ENCODE results near the gene SLC9C1.

Gene SLC9C1

DNA sequence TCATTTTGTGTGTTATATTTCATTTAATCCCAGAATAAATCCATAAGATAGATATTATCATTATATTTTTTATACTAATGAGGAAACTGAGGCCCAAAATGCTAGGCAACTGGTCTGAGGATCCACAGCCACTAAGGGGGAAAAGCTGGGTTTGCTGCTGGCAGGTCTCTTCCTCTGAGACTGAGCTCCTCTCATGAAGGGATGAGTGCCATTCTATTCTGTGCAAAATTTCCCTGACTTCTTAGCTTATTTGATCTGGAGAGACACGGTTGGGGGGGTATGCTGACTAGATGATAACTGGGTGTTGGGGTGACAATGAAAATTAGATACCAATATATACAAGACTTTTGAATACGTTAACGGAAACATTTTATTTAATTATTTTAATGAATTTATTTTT is 162.9 kb downstream of the SLC9C1 start:
- no peak for DNase-seq (ENCODE audit: low read depth)

DNA sequence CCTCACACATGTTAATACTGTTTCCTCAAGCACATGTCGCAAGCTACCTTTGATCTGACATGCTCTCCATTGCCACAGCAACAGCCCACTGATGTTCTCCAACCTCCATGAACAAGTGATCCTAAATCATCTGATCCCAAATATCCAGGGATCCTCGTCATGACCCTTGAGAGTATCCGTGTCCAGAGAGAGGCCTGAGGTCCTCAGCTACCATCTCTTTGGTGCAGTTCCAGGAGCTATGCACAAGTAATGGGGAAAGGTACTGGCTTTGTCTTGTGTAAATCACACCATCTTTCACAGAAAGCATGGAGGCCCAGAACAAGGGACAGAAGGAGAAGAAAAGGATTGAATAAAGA is 163.4 kb downstream of the SLC9C1 start:
- no peak for DNase-seq (ENCODE audit: low read depth)

DNA sequence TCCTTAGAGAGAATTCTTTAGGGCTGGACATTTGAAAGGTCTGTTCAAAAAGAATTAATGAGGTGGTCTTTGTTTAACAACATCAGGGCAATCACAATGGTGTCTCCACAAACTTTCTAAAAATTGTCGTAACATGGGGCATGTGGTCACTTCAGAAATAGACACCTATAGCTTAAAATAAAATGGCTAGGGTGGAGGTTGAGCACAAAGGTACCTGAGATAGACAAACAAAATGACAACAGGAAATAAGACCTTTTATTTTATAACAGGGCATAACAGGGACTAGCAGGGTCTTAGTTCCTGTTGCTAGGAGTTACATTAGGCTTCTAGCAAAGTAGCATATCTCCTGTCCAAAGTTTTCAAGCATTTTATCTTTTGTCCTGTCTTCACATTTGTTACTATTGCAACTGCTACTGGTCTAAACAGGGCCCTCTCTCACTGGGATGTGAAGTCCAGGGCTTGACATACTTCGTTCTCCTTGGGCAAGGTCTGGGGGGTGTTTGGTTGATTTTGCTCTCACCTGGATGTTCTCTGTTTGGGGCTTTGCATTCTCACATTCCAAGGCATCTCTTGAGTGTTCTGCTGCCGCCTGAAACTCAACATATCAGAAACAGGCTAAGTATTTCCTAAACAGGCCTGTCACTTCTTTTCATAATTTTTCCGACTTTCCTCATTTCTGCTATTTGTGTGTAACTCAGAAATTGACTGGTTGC is 163.9 kb downstream of the SLC9C1 start:
- no peak for DNase-seq (ENCODE audit: low read depth)

DNA sequence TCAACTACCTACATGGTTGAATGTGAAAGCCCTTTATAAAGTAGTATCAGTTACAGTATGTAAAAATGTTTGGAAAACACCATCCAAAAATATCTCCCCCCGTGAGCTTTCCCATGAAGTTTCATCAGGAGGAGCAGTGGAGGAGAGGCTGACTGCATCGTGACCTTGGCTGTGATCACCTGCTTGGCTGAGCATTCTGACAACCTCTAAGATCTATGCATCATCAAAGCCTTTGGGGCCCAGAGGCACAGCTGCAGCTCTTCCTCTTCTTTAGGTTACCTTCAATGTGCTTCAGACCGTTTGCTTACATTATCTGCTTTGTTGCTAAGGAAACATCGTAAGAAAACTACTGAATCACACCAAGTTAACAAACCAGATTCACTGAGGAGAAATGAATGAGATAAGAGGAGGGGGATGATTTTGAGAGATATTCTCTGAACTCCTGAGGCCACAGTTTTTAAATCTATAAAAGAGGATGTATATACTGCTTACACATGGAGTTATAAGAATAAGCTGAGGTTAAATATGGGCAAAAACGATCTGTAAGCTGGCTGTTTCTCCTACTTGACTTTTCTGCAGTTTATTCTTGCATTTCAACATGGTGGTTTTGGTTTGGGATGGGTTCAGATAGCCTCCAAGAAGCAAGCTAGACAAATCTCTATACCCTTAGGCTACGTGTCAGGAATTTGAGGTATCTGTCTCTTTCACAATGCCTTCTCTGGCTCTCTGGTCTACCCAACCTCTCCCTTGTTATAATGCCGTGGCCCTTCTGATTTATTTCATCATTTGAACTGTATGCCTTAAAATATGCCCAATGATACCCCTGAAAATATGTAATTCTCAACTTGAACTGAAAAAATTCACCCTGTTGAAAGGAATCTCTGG is 164.9 kb downstream of the SLC9C1 start:
- DNase-seq (ENCODE audit: low read depth), result peak; percentile 37

DNA sequence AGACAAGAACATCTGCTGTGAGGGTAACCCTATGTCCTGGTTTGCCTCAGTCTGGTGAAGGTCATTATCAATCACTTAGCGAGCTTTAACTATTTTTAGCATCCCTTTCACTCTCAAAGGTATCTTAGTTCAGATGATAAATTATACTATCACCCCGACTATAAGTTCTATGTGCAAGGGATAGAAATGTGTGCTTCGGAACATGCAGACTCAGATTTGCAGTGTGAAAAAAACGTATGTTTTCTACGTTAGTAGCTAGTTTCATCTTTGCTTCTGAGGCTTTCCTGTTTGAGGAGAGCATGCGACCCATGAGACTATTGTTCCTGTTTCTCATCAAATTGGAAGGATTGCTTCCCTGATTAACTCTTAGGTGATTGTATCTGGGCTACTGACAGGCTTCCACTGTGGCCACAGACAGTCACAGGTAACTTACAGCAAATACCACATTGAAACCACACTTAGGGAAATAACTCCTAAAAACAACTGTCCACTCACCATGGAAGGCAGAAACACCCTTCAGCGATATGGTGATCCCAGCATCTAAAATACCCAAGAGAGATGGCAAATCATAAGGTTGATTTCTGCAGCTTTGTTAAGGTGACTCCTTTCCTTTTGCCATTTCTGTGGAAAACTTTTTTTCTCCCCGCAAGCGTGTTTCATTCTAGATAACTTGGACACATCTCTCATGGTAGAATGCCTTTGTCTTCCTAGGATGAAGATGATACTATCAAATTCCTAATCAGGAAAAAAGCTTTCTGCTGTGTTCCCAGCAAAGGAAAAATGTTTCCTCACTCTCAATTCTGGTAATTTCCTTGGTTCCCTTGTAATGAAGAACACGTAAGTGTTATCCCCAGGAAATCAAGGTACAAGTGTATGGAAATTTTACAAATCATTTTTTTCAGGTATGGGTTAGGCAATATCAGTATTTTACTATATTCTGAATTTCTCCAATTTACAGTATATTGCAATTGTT is 166.2 kb downstream of the SLC9C1 start:
- no peak for DNase-seq (ENCODE audit: low read depth)

DNA sequence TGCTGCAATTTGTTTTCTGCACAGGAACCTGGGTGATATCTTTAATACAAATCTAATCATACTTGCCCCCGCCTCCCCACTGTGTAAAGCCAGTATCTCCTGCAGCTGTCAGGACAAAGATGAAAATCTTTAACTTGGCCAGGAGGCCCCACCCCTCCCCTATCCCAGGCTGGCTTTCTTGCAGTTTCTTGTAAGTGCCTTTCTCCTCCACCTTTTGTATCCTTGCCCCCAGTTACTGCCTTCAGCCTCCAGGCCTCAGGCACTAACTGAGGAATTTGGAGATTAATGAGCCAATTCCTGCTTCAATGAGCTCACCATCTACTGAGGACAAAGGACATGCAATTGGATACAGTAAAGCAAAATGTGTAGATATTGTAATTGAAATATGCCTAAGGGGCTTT is 167.5 kb downstream of the SLC9C1 start:
- DNase-seq (ENCODE audit: low read depth), result no peak

DNA sequence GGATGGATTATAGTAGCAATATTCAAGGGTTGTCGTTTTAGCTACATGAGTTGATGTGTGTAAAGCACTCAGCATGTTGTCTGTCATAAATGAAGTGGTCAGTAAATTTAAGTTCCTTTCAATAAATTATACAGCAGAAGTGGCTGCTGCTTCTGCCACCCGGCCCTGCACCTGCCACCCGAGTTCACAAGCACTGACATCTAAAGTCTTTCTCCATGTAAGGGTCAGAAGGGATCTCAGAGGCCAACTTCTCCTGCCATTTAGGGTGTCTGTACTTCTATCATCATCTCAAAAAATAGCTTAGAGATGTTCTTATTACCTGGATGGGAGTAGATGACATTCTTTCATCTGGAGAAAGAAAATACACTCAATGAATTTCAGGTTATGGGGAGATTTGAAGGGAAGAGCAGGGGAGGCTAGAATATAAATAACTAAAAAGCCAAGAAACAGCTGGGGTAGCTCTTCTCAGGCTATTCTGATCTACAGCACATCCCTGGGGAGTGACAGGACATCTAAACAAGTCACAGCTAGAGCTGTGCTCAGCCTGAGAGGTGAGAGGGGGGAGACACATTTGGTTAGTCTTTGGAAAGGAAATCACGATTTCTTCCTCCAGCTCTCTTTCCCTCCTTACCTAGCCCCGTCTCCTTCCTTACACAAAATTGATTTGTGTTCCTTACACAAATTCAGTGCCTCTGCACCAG is 169.0 kb downstream of the SLC9C1 start:
- DNase-seq (ENCODE audit: low read depth), result no peak

DNA sequence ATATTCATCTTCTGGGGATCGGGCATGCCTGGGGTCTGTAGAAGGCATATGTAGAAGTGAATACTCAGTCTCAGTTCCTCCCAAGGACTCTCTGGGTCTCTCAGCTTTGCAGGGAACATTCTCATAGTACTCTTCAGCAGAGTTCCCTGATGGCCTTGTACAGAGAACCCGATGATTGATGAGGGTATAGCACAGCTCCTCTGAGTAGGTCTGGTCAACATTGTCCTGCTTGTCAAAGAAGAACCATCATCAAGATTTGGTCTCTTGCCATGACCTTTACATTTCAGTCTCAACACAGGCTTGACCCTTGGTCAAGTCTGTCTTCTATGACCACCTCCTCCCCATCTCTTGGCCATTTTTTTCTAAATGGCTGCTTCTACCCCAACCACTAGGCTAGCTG is 170.5 kb downstream of the SLC9C1 start:
- DNase-seq (ENCODE audit: low read depth), result no peak

DNA sequence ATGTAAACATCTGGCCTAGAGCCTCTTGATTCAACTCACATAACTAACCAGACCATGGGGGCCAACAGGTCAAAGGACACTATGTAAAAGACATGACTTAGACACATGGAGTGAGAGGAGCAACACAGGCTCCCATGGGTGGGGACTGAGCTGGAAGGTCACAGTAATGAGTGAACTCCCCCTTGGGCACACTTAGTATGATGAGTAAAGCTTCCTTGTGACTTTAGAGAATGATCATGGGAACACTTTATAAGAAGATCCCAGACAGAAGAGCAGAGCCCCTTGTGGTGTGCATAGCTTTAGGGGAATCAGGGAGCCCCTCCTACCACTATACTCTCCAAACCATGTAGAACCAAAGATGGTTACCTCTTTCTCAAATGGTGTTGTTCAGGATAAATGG is 171.1 kb downstream of the SLC9C1 start:
- no peak for DNase-seq (ENCODE audit: low read depth)

DNA sequence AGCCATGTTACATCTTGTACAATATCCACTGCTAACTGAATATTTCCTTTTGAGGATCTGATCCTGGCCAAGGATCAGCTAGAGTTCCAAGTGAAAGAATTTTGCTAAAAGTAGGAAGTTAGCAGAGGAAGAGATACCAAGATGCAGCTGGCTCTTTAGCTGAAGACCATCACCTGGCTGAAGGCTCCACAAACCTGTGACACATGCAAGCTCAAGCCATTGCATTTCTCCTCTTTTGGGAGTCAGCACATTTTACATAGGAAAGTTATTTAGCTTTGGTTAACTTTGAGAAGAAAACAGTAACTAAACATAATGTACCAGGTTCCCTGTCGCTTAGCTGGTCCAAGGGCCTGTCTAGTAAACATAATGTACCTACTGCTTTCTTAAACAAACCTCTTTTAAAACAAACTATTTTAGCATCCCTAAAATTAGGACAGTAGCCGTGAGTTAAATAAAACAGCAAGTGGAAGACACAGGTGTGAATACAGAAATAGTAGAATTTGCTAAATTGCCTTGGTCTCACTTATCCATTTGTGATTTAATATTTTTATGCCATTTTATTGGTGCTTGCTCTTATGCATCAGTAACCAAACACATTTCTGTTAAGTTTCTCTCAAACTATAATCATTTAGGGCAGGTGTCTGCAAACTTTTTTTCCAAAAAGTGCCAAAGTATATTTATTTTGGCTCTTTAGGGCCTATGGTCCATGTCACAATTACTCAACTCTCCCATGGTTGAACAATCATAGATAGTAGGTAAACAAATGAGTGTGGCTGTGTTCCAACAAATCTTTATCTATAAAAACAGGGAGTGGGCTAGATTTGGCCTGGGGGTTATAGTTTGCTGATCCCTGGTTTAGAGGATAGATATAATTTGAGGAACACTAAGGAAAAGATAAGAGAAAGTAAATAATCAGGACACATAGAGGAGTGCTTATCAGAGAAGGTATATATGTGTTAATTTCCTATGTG is 172.2 kb downstream of the SLC9C1 start:
- no peak for DNase-seq (ENCODE audit: low read depth)

DNA sequence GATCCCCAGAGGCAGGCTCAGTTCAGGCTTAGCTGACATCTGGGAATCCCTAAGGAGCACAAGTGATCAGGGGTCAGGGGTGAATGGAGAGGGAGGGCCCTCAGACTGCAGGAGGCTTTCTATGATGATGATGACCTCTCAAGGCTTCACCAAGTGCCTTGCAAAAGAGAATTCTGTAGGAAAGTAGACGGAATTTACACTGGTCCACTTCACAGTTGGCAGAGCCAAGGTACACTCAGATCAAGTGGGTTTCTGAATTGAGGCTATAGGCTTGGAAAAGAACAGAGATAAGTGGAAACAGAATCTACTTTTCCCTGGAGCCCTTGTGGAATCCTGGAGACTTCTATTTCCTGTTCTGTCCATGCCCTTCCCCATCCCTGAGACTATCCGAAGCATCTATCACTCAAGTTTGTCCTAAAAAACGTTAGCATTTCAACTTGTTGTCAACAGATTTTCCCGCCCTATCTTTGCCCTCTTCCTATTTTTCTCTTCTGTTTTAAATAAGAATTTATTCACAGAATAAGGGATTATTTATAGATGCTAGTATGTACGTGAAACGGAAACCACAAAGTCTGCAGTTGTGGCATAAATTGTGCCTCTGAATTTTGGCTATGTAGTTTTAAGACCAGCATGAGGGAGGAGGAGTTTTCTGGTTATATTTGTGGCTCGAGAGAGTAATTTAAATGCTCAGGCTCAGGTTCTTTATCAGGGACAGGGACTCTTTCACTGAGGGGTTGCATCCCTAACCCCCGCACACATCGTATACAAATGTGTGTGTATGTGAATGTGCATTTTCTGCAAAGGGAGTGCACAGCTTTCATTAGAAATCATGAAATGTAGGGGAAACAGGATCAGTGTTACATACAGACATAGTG is 173.8 kb downstream of the SLC9C1 start:
- DNase-seq (ENCODE audit: low read depth), result no peak

DNA sequence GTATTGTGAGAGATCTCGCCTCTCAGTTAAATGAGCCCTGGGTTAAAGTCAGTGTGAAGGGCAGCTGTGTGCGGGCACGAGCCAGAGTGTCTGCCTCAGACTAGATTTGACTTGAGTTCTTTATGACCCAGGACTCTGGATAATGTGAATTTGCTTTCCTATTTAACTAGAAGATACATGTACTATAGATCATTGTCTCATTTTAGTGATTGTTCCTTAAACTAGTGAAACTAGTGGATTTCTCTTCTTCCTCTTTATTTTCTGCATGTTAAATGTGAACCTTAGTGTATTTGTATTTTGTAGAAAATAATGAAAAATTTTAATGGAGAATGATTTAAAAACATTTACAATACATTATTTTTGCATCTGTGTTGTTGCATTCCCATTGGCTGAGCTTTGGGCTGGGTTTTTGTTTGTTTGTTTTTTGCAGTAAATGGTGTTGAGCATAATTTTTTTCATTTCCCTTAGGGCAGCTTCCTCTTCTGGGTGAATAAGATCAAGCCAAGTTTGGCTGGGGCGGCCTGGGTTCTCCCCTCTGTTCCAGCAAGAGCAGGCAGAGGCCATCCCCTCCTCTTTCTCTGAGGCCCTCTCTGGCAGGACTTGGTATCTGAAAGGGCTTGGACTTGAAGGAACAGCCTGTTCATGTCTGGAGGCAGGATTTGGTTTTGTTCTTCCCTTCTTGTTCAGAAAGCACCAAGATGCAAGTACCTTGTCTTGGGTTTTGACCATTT is 176.0 kb downstream of the SLC9C1 start:
- no peak for DNase-seq (ENCODE audit: low read depth)

DNA sequence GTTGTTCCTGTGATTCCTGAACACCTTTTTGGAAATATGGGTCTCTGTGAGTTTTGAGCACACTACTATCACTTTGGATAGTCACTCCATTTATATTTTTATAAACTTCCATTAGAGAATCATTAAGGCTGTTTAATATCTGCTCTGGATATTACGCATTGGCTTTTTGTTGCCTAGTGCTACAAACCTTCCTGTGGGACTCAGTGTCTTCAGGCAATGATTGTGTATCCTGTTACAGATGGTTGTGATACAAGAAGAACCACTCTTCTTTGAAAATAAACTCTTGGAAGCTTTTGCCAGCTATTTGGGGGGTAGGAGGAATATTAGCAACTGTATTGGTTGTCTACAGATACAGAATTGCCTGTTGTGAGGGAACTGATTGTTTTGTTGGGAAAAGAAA is 176.6 kb downstream of the SLC9C1 start:
- no peak for DNase-seq (ENCODE audit: low read depth)

DNA sequence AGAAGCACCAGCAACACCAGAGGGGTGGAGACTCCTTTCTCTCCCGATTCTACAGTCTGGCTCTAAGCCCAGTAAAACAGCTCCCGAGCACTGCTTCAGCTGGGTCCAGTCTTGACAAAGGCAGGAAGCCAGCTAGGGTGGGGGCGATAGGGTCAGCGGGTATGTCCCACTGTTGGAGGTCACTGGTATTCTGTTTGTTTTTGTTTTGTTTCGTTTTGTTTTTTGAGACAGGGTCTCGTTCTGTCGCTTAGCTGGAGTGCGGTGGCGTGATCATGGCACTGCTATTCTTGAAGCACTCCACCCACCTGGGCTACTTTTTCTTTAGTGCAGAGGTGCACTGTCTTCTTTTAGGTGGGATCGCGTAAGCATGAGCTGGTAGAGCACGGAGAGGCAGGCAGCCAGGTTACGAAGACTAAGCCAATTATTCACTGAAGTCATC is 177.2 kb downstream of the SLC9C1 start:
- no peak for DNase-seq (ENCODE audit: low read depth)

DNA sequence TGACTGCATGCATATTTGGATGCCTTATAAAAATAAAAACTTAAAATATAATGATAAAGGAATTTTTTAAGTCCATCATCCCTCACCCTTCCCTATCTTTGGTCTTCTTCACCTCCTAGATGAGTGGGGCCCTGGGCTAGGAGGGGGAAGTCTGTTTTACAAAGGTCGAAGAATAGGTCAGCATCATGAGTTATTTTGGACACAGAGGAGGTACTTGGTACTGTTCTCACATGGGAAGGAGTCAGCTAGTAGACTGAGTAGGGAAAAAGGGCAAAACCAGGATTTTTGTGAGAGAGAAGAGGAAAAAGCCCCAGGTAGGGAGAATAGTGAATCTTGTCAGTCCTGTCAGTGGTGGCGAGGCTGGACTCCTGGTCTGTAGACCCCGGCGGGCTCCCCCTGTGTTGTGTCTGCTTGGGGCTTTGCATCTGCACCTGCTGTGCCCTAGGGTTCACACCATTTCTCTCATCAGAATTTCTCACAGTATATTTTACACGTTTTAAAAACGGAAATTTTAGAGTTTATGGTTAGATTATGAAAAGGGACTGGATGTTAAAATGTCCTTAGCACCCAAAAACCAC is 178.1 kb downstream of the SLC9C1 start:
- DNase-seq (ENCODE audit: low read depth), result no peak

DNA sequence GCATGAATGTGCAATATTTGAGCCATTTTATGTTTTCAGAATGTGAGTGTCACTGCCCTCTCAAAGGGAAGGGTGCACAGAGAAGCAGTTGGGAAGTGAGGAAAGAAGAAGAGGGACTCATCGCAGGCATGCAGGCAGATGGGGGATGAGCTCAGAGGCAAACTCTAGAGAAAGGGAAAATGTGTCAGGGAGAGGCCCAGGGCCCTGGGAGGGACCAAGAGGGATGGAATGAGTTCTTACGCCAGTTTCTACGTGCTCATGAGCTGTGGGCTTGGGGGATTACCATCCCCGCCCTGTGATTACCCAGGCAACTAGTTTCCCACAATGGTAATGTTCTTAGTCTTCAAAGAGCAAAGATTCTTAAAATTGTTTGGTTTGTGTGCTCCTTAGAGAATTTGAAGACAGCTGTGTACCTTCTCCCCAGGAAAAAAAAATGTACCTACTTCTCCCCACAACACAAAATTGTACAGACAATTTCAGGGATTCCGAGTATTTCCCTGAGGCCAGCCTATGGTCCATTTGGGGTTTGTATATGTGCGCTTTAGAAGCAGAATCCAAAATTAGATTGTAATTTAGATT is 178.8 kb downstream of the SLC9C1 start:
- no peak for DNase-seq (ENCODE audit: low read depth)

DNA sequence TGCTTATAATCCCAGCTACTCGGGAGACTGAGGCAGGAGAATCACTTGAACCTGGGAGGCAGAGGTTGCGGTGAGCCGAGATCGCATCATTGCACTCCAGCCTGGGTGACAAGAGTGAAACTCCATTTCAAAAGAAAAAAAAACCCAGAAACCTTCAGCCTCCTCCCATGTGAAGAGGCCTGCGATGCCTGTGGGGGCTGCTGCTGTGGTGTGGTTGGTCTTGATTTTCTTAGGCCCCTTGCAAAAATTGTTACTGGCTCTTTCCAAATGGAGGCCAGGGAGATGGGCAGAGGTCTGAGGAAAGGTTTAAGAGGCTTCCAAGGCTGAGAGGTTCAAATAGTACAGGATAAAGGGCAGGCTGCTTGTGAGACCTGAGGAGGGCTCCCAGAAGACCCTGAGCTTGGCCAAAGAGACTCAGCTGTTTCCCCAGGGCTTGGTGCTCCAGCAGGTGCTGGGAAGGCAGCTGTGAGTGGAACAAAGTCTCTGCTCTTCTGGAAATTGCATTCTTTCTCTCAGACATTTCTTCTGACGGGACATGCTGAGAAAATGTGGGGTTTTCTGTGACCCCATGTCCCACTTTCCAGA is 179.3 kb downstream of the SLC9C1 start:
- DNase-seq (ENCODE audit: low read depth), result no peak

All from activated T-cell treated with anti-CD3 and anti-CD28 coated beads for 1 hour (primary cell).